ENCODE results near the gene TATDN2. TPM values are rescaled to one million over a fixed set of nuclear protein-coding genes. Genes with fewer than 3 reads are reported as not detected.

The TATDN2 gene
- total and polyA plus RNA-seq, 9 of the 15 experiments (the other 6 are each of a cell fraction or from before 2014, with no cell fraction given) = 5.2 to 44.7 (median 25.8) TPM

GRCh38 chr3:10198761-10199649 lies 49.3 kb upstream of the TATDN2 start (continued):
- TF ChIP-seq GATAD2A (IDR thresholded peaks at IDR 0.05) = no peak
- no peak for TF ChIP-seq ETV6 (IDR thresholded peaks at IDR 0.05; ENCODE audit: borderline replicate concordance in 1 of 2, low read depth in 2 of 2, low read length in 1 of 2)
- TF ChIP-seq ETV6 (CRISPR knock-in tag; IDR thresholded peaks at IDR 0.05; ENCODE audit: borderline replicate concordance) = no peak
- TF ChIP-seq, protein P1, sequence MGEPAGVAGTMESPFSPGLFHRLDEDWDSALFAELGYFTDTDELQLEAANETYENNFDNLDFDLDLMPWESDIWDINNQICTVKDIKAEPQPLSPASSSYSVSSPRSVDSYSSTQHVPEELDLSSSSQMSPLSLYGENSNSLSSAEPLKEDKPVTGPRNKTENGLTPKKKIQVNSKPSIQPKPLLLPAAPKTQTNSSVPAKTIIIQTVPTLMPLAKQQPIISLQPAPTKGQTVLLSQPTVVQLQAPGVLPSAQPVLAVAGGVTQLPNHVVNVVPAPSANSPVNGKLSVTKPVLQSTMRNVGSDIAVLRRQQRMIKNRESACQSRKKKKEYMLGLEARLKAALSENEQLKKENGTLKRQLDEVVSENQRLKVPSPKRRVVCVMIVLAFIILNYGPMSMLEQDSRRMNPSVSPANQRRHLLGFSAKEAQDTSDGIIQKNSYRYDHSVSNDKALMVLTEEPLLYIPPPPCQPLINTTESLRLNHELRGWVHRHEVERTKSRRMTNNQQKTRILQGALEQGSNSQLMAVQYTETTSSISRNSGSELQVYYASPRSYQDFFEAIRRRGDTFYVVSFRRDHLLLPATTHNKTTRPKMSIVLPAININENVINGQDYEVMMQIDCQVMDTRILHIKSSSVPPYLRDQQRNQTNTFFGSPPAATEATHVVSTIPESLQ (CRISPR knock-in tag; IDR thresholded peaks at IDR 0.05) = no peak
- TF ChIP-seq, protein P2, sequence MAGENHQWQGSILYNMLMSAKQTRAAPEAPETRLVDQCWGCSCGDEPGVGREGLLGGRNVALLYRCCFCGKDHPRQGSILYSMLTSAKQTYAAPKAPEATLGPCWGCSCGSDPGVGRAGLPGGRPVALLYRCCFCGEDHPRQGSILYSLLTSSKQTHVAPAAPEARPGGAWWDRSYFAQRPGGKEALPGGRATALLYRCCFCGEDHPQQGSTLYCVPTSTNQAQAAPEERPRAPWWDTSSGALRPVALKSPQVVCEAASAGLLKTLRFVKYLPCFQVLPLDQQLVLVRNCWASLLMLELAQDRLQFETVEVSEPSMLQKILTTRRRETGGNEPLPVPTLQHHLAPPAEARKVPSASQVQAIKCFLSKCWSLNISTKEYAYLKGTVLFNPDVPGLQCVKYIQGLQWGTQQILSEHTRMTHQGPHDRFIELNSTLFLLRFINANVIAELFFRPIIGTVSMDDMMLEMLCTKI (IDR thresholded peaks at IDR 0.05; ENCODE audit: partially characterized antibody) = no peak
- no peak for TF ChIP-seq YY1 (IDR thresholded peaks at IDR 0.05; ENCODE audit: borderline replicate concordance in 1 of 3, control insufficient read depth in 1 of 3, extremely low read depth in 1 of 3, insufficient read depth in 3 of 3, insufficient read length in 1 of 3, insufficient replicate concordance in 2 of 3, low read depth in 1 of 3, low read length in 2 of 3)
- no peak for TF ChIP-seq SMARCA5 (IDR thresholded peaks at IDR 0.05)
- no peak for TF ChIP-seq RBM34 (IDR thresholded peaks at IDR 0.05; ENCODE audit: borderline replicate concordance, insufficient read depth, low read length)
- no peak for TF ChIP-seq SIN3B (IDR thresholded peaks at IDR 0.05; ENCODE audit: low read depth)
- 0 out of 2 replicates have a peak, but pooled peaks have one; percentile 26 for TF ChIP-seq SMARCC2 (IDR thresholded peaks at IDR 0.05; ENCODE audit: low read depth)
- TF ChIP-seq NRF1 (conservative IDR thresholded peaks at IDR 0.05 in 1 of 2, IDR thresholded peaks at IDR 0.05 in 1 of 2) = no peak; a peak in 2 of 4 replicates

Data from K562 (cell line).